Mucosa of descending colon (tissue), 3 donors: Measurements from ENCODE around the gene DBNDD1. TPM values are rescaled to one million over a fixed set of nuclear protein-coding genes. Genes with fewer than 3 reads are reported as not detected.

Source experiments
- ATAC-seq: fragments of 200-7000 bp; cut with Tn5 transposase; one replicate; pipeline ENCODE4 v1.9.1; 2020; ENCODE audit warnings: mild to moderate bottlenecking, moderate library complexity
- DNase-seq, 3 donors: peaks; one replicate each; pipeline ENCODE4 v3.0.0-alpha.2; 2020
- H3K36me3 ChIP-seq: fragments of 200-600 bp; one replicate; pipeline ENCODE4 v1.8.0; 2021; ENCODE audit warnings: low read depth, mild to moderate bottlenecking
- H3K4me1 ChIP-seq: fragments of 200-600 bp; one replicate; pipeline ENCODE4 v1.8.0; 2021; ENCODE audit warnings: low read depth, mild to moderate bottlenecking
- H3K4me3 ChIP-seq: fragments of 200-600 bp; one replicate; pipeline ENCODE4 v1.8.0; 2021; ENCODE audit warnings: mild to moderate bottlenecking
- H3K9me3 ChIP-seq: fragments of 200-600 bp; one replicate; pipeline ENCODE4 v1.8.0; 2021; ENCODE audit warnings: mild to moderate bottlenecking
- intact Hi-C, 2 donors: fragments of 100-400 bp; cut with DNase I in 1 of 2; cut with micrococcal nuclease in 1 of 2; formaldehyde crosslinking; loops; one replicate each; pipeline versions ENCODE4 v1.11.0 to v1.11.1; 2022; cut with DNase I, micrococcal nuclease
- total RNA-seq, 3 donors: library from RNA; stranded (reverse); fragmentation: NEBNext Ultra II Directional in 2 of 3; extraction: Animal tissue kit (Norgen Biotek cat#: 25700) in 2 of 3; gene quantifications; one replicate each; pipeline versions ENCODE4 v1.2.1 to v1.2.4, GENCODE V29; 2021 to 2023
- TF ChIP-seq, protein P1 (sequence below): fragments of 200-600 bp; IDR thresholded peaks from one replicate; pipeline ENCODE4 v1.8.0; 2022; ENCODE audit warnings: antibody characterized with exemption, mild to moderate bottlenecking
- donor health status: DM: no; HTN: no; CAD: no; lungs with moderate emphysema.
- donor health status: DM: no; HTN: no; CAD: no.
- donor health status: DM: no; HTN: yes; CAD: no.

Gene DBNDD1
- total RNA-seq, 3 donors from 2014 or later, result 1.7 to 3.0 (median 2.0) TPM

DNA sequence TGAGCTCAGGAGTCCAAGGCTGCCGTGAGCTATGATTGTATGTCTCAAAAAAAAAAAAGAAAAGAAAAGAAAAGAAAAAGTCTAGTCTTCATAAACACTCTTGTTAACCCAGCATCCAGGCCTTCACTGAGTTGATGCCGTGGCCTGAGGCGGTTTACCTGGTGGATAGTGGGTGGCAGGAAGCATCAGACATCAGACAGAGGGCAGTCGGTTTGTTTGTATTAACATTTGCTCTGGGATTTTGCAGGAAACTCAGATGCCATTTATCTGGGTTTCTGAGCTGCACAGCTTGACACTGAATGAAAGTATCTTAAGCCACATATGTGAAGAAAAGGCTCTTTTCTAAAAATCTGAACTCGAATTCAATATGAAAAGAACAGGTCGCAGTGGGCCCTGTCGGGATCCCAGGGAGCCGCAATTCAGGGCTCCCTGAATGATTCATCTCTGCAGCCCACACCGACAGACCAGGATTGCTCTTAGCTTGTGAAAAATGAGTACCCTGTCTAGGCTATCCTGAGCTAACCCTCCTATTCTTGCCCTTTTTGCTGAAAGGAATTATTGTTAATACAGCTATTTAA is 1.1 kb upstream of the DBNDD1 start:
- Histone ChIP-seq H3K36me3 (no peaks in the 10 kb centered on the region), H3K4me1 (peaks cover 4% of the 10 kb centered on the region), H3K4me3 (no peak overlapping the region), H3K9me3 (no peaks in the 10 kb centered on the region)
- TF ChIP-seq, protein P1, sequence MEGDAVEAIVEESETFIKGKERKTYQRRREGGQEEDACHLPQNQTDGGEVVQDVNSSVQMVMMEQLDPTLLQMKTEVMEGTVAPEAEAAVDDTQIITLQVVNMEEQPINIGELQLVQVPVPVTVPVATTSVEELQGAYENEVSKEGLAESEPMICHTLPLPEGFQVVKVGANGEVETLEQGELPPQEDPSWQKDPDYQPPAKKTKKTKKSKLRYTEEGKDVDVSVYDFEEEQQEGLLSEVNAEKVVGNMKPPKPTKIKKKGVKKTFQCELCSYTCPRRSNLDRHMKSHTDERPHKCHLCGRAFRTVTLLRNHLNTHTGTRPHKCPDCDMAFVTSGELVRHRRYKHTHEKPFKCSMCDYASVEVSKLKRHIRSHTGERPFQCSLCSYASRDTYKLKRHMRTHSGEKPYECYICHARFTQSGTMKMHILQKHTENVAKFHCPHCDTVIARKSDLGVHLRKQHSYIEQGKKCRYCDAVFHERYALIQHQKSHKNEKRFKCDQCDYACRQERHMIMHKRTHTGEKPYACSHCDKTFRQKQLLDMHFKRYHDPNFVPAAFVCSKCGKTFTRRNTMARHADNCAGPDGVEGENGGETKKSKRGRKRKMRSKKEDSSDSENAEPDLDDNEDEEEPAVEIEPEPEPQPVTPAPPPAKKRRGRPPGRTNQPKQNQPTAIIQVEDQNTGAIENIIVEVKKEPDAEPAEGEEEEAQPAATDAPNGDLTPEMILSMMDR, result no peak
- no peak for ATAC-seq
- peak in 1 of 3 donors; percentile 16 for DNase-seq
- intact Hi-C loops, result no loop called here

DNA sequence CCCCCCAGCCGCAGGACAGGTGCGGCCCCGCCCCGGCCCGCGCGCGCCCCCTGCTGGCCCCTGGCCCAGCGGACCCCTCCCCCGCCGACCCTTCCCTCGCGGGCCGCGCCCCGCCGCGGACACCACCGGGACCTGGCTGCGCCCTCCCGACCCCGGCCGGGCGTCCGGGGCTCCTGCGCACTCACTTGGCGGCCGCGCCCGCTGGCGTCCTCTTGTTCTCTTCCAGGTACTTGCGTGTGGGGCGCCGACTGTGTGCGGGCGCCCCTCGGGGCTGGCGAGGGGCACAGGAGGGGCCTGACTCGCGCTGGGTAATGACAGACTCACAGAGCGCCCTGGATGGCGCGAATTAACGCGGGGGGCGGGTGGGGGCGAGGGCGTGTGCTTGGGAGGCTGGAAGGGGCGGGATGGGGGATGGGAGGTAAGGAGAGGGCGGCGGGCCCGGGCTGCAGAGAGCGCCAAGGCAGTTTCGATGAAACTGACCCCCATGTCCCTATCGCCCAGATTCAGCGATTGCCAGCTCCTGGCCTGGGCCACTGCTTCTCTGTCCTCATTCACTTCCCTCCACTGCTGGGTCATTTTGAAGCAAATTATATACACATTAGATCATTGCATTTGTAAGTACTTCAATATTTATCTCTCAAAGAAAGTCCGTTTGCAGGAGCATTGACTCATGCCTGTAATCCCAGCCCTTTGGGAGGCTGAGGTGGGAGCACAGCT is 445 bp upstream of the DBNDD1 start:
- ATAC-seq (peak; percentile 61), DNase-seq (peak in 2 of 3 donors; percentile 50 to 72)
- no peaks in the 10 kb centered on the region for H3K36me3 ChIP-seq
- H3K9me3 ChIP-seq, result no peaks in the 10 kb centered on the region
- intact Hi-C loops, result no loop called here
- H3K4me1 ChIP-seq, result peaks cover 4% of the 10 kb centered on the region
- H3K4me3 ChIP-seq, result peak overlapping the region; percentile 28
- TF ChIP-seq, protein P1, result no peak

DNA sequence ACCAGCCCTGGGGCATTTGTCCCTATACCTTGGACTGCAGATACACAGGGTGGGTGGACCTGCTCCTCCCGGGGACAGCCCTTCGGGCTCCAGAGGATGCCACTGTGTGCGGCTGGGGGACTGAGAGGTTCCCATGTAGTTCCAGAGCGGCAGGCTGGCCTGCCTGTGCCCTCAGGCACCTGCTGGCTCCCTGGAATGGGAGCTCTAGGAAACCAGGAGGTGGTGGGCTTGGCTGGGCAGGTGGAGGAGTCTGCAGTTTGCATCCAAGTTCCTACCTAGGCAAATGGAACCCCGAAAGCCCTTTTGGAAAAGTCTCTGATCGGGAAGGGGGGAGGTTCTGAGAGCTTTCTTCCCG is 982 bp downstream of the DBNDD1 start:
- Histone ChIP-seq H3K4me1 (peaks cover 4% of the 10 kb centered on the region), H3K4me3 (no peak overlapping the region), H3K36me3 (no peaks in the 10 kb centered on the region), H3K9me3 (no peaks in the 10 kb centered on the region)
- intact Hi-C loops, result no loop called here
- DNase-seq (no peak), ATAC-seq (no peak)
- TF ChIP-seq, protein P1, result no peak

DNA sequence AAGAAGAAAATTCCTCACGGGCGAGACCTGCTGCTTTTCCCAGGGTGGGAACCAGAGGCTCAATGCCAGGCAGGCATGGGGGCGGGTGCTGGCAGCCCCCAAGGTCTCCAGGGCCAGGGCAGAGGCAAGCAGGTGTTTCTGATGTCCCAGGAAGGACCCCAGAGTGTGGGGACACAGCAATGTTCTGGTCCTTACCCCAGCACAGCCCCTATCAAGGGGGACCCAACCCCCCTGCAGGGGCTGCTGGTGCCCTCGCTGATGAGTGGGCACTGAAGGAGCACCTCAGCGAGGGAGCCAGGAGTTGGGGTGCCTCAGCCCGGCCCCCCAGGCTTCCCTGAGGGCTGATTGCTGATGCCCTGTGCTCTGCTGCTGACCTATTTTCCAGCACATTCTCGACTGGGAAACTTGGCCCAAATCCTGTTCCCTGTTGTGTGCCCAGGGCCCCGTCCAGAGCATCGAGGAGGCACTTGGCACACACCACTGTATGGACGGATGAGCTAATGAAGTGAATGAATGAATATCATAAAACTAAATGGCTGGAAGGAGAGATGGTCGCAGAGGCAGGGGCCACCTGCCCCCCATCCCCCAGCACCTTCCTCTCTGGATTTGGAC is 2.8 kb downstream of the DBNDD1 start:
- no peak for ATAC-seq
- Histone ChIP-seq H3K36me3 (no peaks in the 10 kb centered on the region), H3K9me3 (no peaks in the 10 kb centered on the region), H3K4me1 (peaks cover 4% of the 10 kb centered on the region), H3K4me3 (no peak overlapping the region)
- DNase-seq, result no peak
- TF ChIP-seq, protein P1, result no peak
- intact Hi-C loops, result no loop called here

DNA sequence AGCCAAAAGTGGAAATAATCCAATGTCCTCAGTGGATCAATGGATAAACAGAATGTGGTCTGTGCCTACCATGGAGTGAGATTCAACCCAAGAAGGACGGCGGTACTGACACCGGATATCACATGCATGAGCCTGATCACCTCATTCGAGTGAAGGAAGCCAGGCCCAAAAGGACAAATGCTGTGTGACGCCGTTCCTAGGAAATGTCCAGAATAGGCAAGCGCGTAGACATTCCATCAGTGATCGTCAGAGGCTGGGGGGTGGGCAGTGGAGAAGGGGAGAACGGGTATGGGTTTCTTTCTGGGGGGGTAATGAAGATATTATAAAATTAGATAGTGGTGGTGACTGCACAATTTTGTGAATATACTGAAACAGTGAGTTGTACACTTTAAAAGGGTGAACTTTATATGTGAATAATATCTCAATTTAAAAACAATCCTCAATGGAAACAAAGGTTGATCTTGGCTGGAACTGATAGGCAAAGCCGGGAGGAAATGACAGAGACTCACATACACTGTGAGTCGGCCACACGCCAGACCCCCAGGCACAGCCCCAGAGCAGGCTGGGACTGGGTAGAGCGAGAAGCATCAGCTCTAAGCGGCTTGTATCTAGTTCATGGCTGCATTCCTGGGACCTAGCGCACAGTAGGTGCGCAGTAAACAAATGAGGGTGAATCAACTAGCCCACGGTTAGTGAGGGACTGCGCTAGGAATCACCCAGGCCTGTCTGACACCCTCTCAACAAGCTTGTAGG is 3.5 kb downstream of the DBNDD1 start:
- TF ChIP-seq, protein P1, result no peak
- Histone ChIP-seq H3K4me1 (peaks cover 4% of the 10 kb centered on the region), H3K36me3 (no peaks in the 10 kb centered on the region), H3K9me3 (no peaks in the 10 kb centered on the region), H3K4me3 (no peak overlapping the region)
- ATAC-seq (no peak), DNase-seq (no peak)
- intact Hi-C loops, result no loop called here
